Activated naive CD4-positive, alpha-beta T cell treated with anti-CD3 and anti-CD28 coated beads, Interleukin-2, amount 10 ng/mL, durations not matched to agents 7 days and 5 days (primary cell): ENCODE results near the gene GIPC3.

Experiments used
- CTCF ChIA-PET: fragments of 350-600 bp; sonication (Branson Sonifier 250); formaldehyde crosslinking; loops from one replicate; lab custom pipeline; 2021; ENCODE audit warnings: antibody characterized with exemption; lab: Charles Lee
- DNase-seq: peaks from one replicate; pipeline ENCODE4 v3.0.0-alpha.2; 2020
- H3K27ac Mint-ChIP-seq: one replicate; pipeline ENCODE4 v1.8.0; 2021; ENCODE audit warnings: mild to moderate bottlenecking, moderate library complexity, mixed read lengths
- H3K27me3 Mint-ChIP-seq: one replicate; pipeline ENCODE4 v1.8.0; 2021; ENCODE audit warnings: mild to moderate bottlenecking, mixed read lengths
- H3K36me3 Mint-ChIP-seq: one replicate; pipeline ENCODE4 v1.8.0; 2021; ENCODE audit warnings: mixed read lengths
- H3K4me1 Mint-ChIP-seq: one replicate; pipeline ENCODE4 v1.8.0; 2021; ENCODE audit warnings: mixed read lengths
- H3K4me3 Mint-ChIP-seq: one replicate; pipeline ENCODE4 v1.8.0; 2021; ENCODE audit warnings: mild to moderate bottlenecking, moderate library complexity, mixed read lengths
- H3K9me3 Mint-ChIP-seq: one replicate; pipeline ENCODE4 v1.8.0; 2021; ENCODE audit warnings: mixed read lengths

GIPC3 gene

DNA sequence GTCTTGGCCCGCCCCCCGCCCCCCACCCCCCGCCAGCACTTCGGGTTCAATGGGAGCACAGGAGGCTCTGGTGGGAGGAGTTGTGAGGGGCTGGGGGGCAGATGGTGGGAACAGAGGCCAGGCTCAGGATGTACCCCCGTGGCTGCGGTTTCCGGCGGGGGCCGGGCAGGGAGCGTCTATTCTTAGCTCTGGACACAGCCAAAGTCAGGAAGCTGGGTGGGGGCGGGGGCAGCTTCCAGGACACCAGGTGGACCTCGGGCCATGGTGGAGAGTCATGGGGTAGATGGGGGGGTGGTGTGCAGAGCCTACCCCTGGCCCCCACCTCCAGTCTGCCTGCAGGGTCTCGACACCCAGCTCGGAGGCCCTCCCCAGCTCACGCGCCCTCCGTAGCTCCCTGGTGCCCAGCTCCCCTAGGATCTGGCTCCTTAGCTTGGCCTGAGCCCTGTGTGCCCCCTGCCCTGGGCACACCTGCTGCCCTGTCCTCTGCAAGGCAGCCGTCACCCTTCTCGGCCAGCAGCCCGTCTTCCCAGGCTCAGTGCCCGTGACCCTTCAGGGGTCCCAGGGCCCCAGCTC, 23.6 kb downstream of the GIPC3 start:
- Mint-ChIP-seq H3K36me3 (peaks cover 10% of the 10 kb centered on the region), H3K4me3 (no peak overlapping the region), H3K4me1 (peaks cover 17% of the 10 kb centered on the region), H3K27me3 (peaks cover 14% of the 10 kb centered on the region), H3K9me3 (no peaks in the 10 kb centered on the region), H3K27ac (no peak overlapping the region)
- CTCF ChIA-PET, result interaction anchor here (0.6 to 1.1 kb wide), 2 partner anchors 23 to 90 kb away, joined by 3 read pairs; partner anchors contain the start of gene GIPC3
- no peak for DNase-seq

DNA sequence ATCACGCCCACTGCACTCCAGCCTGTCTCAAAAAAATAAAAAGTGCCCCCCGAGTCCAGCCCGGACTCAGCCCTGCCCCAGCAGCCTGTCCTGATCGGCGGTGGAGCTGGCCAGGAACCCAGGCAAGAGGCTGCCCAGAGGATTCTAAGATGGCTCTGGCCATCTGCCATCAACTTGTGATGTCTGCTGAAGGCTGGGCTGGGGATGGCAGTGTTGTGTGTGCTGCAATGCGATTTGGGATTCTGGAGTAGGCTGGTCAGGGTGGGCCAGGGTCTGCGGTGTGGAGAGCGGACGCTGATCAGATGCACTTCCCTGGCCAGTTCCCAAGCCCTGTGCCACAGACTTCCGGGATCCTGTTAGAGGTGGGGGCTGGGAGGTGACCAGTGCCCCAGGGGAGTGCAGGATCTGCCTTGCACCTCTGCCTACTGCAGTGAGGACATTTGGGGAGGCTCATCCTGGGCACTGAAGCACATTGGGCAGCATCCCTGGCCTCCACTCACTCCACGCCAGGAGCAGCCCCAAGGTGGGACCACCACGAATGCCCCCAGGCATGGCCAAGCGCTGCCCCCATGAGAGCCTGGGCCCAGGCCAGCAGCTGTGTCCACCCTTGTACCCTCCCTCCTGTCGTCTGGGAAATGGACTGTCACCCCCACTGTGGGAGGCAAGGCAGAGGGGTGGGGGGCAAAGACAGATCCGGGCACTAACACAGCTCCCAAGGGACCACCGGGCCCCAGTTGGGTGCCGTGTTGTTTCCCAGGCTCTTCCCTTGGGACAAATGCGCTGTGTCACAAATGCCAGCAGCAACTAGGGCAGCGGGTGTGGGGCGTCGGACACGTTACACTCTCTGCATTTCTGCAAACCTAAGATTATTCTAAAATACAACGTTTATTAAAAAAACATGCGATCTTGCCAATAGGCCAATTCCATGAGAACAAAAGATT, 24.8 kb downstream of the GIPC3 start:
- H3K4me3 Mint-ChIP-seq, result no peak overlapping the region
- peaks cover 14% of the 10 kb centered on the region for H3K27me3 Mint-ChIP-seq
- H3K36me3 Mint-ChIP-seq, result peaks cover 10% of the 10 kb centered on the region
- peaks cover 17% of the 10 kb centered on the region for H3K4me1 Mint-ChIP-seq
- DNase-seq, result no peak
- H3K27ac Mint-ChIP-seq, result no peak overlapping the region
- H3K9me3 Mint-ChIP-seq, result no peaks in the 10 kb centered on the region
- CTCF ChIA-PET, result interaction anchor here (0.5 kb wide), 2 partner anchors 29 to 69 kb away, joined by 3 read pairs; no protein-coding TSS in a partner anchor

DNA sequence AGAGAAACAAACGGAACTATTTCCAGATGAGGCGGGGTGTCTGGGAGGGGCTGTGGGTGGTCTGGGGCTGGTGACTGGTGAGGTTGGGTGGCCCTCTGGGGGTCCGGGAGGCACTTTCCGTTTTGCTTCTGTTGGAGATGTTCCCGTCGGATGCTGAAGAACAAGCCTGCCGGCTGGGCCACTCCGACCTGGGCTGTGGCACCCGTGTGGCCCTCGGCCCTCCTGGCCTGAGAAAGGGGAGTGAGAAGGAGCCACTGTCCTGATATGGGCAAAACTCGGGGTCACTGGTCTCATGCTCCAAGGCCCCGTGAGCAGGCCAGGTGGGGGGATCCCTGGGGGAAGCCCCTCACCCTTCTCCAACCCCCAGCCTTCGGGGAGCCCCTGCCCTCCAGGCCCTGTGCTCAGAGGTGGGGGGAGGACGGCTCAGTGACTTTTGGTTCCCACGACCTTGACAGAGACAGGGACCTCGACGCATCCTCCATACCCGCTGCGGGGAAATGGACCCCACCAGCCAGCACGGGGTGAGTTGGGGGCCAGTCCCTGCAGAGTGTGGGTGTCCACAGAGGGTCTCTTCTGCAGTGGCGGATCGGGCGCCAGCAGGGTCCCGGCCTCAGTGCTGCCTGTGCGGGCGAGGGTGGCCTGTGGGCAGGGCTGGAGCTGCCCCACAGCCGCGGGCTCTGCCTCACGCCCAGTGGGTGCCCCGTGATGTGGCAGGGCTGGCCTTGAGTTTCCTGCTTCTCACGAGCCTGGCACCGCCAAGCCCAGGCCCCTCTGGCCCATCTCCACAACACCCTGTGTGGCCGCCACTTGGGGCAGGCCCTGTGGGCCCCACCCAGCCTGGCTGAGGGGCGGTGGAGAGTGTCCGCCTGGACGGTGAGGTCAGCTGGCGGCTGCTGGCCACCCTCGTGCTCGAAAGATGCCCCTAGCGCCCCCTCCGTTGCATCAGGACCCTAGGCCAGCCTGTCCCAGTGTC, 25.8 kb downstream of the GIPC3 start:
- Mint-ChIP-seq H3K27ac (no peak overlapping the region), H3K4me1 (peaks cover 17% of the 10 kb centered on the region), H3K9me3 (no peaks in the 10 kb centered on the region), H3K27me3 (peaks cover 14% of the 10 kb centered on the region), H3K36me3 (peaks cover 10% of the 10 kb centered on the region), H3K4me3 (no peak overlapping the region)
- CTCF ChIA-PET, result no interaction called here
- no peak for DNase-seq

DNA sequence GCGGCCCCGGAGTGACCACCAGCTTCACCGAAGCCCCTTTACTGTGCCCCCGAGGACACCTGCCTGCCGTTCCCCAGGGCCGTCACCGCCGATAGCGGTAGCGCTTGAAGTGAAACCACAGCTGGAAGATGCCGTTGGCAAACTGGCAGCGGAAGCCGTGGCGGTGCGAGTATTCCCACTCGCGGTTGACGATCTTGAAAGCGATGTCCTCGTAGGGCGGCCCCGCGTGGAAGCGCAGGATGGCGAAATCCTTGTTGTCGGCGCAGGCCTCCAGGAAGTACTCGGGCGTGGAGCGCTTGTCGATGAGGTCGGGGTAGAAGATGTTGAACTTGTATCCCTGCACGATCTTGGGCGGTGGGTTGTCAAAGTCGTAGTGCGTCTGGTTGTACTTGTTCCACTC, 26.6 kb downstream of the GIPC3 start:
- H3K36me3 Mint-ChIP-seq, result peaks cover 10% of the 10 kb centered on the region
- H3K27ac Mint-ChIP-seq, result no peak overlapping the region

DNA sequence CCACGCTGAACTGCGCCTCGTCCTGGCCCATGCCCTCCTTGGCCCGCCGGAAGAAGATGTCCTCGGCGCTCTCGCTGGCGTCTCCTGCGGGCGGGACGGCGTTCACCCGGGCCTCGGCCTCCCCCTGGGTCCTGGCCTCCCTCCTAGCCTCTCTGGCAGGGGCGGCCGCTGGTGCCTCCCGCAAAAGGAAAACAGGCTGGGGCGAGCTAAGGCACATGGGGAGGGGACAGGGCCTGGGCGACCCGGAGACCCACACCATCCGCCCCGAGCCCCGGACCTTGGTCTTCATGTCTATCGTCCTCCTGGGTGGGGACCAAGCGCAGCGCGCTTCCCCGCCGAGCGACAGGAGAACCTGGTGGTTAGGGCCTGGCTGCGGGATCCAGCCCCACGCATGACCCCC, 27.1 kb downstream of the GIPC3 start:
- Mint-ChIP-seq H3K9me3 (no peaks in the 10 kb centered on the region), H3K27ac (no peak overlapping the region), H3K36me3 (peaks cover 10% of the 10 kb centered on the region), H3K4me1 (peaks cover 17% of the 10 kb centered on the region), H3K4me3 (no peak overlapping the region), H3K27me3 (peaks cover 10% of the 10 kb centered on the region)
- DNase-seq, result no peak
- CTCF ChIA-PET, result no interaction called here

More for the DNA sequence above, 26.6 kb downstream of the GIPC3 start:
- Mint-ChIP-seq H3K9me3 (no peaks in the 10 kb centered on the region), H3K4me3 (no peak overlapping the region), H3K4me1 (peaks cover 17% of the 10 kb centered on the region), H3K27me3 (peaks cover 14% of the 10 kb centered on the region)
- DNase-seq, result no peak
- CTCF ChIA-PET, result no interaction called here

DNA sequence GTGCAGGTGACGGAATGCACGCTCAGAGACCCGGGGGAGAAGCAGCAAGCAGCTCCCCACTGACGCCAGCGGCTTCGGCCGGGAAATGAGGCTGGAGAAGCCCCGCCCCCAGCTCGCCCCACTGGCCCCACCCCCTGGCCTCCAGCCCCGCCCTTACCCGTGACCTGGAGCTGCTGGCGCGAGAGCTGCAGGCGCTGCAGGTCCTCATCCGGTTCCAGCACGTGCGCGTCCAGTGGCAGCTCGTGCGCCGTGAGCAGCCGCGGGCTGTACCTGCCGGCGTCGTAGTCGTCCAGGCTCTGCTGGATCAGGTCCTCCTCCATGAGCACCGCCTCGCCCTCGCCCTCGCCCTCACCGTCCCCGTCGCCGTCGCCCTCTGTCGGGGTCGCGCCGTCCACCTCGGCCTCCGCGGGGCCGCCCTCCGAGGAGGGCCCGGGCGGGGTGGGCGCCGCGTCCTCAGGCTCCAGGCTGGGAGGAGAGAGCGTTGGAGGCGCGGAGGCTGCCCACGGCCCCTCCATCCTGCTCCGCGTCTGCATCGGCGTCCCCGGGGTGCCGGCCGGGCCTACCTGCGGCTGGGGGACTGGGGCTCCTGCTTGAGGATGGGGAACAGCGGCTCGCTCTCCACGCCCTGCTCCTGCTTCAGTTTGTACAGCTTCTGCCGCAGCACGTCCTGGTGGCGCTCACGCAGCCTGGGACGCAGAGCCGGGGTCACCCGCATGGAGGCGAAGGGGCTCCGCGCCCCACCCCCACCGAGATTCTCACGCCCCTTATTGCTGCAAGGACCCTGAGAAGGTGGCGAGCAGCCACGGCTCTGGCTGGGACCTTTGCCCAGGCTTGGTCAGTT, 27.8 kb downstream of the GIPC3 start:
- Mint-ChIP-seq H3K27ac (no peak overlapping the region), H3K4me1 (peaks cover 17% of the 10 kb centered on the region), H3K9me3 (no peaks in the 10 kb centered on the region), H3K36me3 (peaks cover 13% of the 10 kb centered on the region), H3K27me3 (peaks cover 2% of the 10 kb centered on the region), H3K4me3 (no peak overlapping the region)
- no peak for DNase-seq
- CTCF ChIA-PET, result no interaction called here

DNA sequence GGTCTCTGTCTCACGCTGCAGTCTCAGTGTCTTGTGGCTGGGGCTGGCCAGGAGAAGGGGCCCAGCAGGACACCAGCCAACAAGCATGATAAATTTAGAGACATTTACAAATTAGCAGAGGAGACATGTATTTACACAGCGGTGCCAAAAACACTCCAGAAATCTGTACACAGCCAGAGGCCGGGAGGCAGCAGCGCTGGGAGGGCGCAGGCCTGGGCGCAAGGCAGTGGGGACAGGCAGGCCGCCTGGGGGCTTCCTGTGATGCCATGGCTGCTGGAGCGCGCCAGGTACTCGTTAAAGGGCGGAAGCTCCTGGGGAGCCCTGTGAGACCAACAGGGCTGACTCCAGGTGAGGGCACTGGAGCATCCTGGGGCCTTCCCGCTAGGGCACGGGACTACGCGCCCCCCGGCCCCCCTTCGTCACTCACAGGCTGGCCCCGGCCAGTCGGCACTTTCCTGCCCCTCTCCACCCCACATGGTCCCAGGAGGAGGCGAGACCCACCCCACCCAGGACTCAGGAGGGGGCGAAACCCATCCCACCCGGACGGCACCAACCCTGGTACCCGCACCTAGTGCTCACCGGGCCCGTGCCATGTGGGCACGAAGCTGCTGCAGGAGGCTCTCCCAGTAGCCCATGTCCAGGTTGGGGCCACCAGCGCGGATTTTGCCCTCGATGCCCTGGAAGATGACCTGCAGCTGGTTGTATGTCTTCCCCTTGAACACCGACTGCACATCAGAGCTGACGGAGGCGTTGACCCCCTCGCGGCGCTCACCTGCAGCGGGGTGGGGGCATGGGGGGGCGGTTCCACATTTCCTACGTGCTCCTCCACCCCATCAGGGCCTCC, 28.8 kb downstream of the GIPC3 start:
- no peaks in the 10 kb centered on the region for H3K9me3 Mint-ChIP-seq
- H3K4me1 Mint-ChIP-seq, result peaks cover 17% of the 10 kb centered on the region
- H3K27me3 Mint-ChIP-seq, result no peaks in the 10 kb centered on the region
- no peak overlapping the region for H3K27ac Mint-ChIP-seq
- CTCF ChIA-PET, result no interaction called here
- DNase-seq, result no peak
- H3K4me3 Mint-ChIP-seq, result no peak overlapping the region
- H3K36me3 Mint-ChIP-seq, result peaks cover 12% of the 10 kb centered on the region

DNA sequence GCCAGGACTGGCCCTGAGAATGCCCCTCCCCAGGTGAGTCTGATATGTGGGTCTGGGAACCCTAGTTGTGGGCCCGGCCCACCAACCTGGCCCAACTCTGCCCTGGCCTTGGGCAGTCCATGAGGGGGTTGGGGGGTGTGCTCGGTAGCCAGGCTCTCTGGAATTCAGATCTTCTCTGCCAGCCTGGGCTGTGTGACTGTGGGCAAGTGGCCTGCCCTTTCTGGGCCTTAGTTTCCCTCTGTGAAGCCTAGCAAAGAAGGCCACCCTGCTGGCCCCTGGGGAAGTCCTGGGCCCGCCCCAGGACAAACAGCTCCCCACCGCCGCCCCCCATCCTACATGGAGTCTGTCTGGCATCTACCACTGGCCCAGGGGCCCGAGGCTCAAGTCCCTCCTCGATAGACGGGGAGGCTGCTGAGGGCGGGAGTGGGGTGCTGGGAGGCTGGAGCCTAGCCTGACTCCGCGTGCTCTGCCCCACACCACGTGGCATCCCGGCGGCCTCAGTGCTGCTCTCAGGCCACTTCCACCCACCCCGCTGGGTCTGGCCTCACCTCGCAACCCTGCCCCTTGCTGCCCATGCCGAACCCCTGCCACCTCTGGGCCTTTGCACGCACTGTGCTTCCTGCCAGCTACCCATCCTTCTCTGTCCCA, 29.7 kb downstream of the GIPC3 start:
- CTCF ChIA-PET, result no interaction called here
- H3K27ac Mint-ChIP-seq, result no peak overlapping the region
- H3K36me3 Mint-ChIP-seq, result peaks cover 12% of the 10 kb centered on the region

DNA sequence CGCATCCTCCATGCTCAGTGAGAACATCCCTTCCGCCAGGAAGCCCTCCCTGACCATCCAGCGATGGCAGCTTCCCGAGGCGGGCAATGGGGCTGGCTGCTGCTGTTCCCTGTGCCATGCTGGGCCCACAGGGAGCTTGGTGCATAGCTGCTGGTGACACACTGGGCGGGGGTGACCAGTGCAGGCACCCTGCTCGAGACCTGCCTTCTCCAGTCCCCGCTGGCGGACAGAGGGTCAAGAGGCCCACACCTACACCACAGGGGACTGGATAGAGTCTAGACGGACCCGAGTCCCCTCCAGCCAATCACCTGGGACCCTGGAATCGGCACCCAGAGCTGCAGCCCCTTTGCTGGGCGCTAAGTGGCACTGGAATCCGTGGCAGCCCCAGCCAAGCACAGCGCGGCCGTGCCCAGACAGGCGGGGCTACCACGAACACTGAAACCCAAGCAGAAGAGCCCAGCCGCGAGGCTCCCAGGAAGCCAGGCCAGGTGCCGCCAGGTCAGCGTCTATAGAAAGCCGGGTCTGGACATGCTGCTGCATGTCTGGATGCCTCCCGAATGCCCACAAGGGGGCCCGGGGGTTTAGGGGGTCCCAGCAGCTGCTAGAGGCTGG, 30.4 kb downstream of the GIPC3 start:
- no peak for DNase-seq
- Mint-ChIP-seq H3K27ac (no peak overlapping the region), H3K4me1 (peaks cover 12% of the 10 kb centered on the region), H3K4me3 (no peak overlapping the region), H3K27me3 (no peaks in the 10 kb centered on the region), H3K36me3 (peaks cover 9% of the 10 kb centered on the region), H3K9me3 (no peaks in the 10 kb centered on the region)
- CTCF ChIA-PET, result interaction anchor here (1.8 kb wide), 1 partner anchor 24 kb away, joined by 6 read pairs; no protein-coding TSS in a partner anchor

More for the DNA sequence above, 29.7 kb downstream of the GIPC3 start:
- Mint-ChIP-seq H3K9me3 (no peaks in the 10 kb centered on the region), H3K4me3 (no peak overlapping the region), H3K4me1 (peaks cover 12% of the 10 kb centered on the region), H3K27me3 (no peaks in the 10 kb centered on the region)
- DNase-seq, result no peak

DNA sequence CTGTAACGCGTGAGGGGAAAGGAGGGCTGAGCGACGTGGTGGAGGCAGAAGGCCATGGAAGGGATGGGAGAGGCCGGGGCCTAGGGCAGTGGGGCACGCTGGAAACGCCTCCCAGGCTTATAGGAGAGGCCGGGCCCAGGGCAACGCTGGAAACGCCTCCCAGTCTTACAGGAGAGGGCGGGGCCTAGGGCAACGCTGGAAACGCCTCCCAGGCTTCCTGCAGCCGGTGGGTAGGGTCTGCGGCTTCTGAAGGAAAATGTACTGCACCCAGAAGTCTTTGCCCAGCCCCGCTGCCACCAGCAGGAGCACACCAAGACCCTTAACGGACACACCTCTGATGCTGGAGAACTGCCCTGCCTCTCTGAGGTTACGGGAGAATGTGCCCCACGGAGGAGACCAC, 32.2 kb downstream of the GIPC3 start:
- no peaks in the 10 kb centered on the region for H3K9me3 Mint-ChIP-seq
- peak; percentile 71 for DNase-seq
- H3K27me3 Mint-ChIP-seq, result no peaks in the 10 kb centered on the region
- peaks cover 12% of the 10 kb centered on the region for H3K4me1 Mint-ChIP-seq
- CTCF ChIA-PET, result interaction anchor here (1.3 to 1.8 kb wide), 3 partner anchors 25 to 70 kb away, joined by 3 to 6 read pairs (median 3); no protein-coding TSS in a partner anchor
- H3K27ac Mint-ChIP-seq, result peak overlapping the region; percentile 64
- H3K36me3 Mint-ChIP-seq, result peaks cover 3% of the 10 kb centered on the region
- H3K4me3 Mint-ChIP-seq, result no peak overlapping the region

DNA sequence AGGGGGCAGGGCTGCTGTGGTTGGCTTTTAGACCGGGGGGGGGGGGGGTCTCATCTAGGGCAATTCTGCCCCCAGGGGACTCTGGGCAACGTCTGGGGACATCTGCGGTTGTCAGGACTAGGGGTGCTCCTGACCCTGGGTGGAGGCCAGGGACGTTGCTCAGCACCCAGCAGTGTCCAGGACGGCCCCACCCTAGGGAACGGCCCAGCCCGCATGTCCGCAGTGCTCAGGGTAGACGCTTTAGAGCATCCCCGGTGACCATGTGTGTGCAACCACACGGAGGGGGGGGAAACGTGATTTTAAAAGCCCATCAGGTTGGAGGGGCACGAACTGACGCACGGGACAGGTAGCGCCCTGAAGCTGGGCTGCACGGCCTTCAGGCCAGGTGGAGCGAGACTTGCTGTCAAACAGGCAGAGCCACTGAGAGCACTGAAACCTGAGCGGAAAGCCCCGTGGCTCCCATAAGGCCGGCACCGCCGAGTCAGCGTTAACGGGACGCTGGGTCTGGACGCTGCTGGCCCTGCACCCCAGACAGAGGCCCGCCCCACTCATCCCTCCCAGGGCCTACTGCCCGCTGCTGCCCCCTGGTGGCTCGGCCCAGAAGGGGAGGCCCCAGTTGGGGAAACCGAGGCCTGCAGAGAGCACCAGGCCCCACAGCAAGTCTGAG, 33.0 kb downstream of the GIPC3 start:
- CTCF ChIA-PET, result interaction anchor here (1.3 kb wide), 2 partner anchors 28 to 71 kb away, joined by 3 read pairs; no protein-coding TSS in a partner anchor
- Mint-ChIP-seq H3K4me3 (no peak overlapping the region), H3K27ac (no peak overlapping the region), H3K4me1 (peaks cover 12% of the 10 kb centered on the region), H3K9me3 (no peaks in the 10 kb centered on the region), H3K36me3 (peaks cover 3% of the 10 kb centered on the region), H3K27me3 (no peaks in the 10 kb centered on the region)
- peak; percentile 60 for DNase-seq
